Colonic mucosa (tissue), 4 donors: ENCODE data around the gene MARCHF10. TPM values are rescaled to one million over a fixed set of nuclear protein-coding genes. Genes with fewer than 3 reads are reported as not detected.

Experiments used
- DNase-seq: peaks from one replicate; pipeline ENCODE4 v3.0.0-alpha.2; 2020
- H3K27ac ChIP-seq: fragments of 200-600 bp; one replicate; pipeline ENCODE4 v1.8.0; 2021
- H3K27me3 ChIP-seq: fragments of 200-600 bp; one replicate; pipeline ENCODE4 v1.8.0; 2021
- H3K36me3 ChIP-seq: fragments of 200-600 bp; one replicate; pipeline ENCODE4 v1.8.0; 2021
- H3K4me1 ChIP-seq: fragments of 200-600 bp; one replicate; pipeline ENCODE4 v1.8.0; 2021; ENCODE audit warnings: mild to moderate bottlenecking
- H3K4me3 ChIP-seq: fragments of 200-600 bp; one replicate; pipeline ENCODE4 v1.8.0; 2021
- H3K9ac ChIP-seq, 2 donors: one replicate each; pipeline ENCODE4 v1.7.0; 2013; ENCODE audit warnings: control low read depth in 2 of 2, low read depth in 2 of 2, low read length in 2 of 2
- H3K9me3 ChIP-seq: fragments of 200-600 bp; one replicate; pipeline ENCODE4 v1.8.0; 2021
- CTCF ChIP-seq: fragments of 200-600 bp; IDR thresholded peaks from one replicate; pipeline ENCODE4 v1.8.0; 2022; ENCODE audit warnings: antibody characterized with exemption, mild to moderate bottlenecking
- intact Hi-C: fragments of 100-400 bp; cut with DNase I; formaldehyde crosslinking; loops from one replicate; pipeline ENCODE4 v1.14.1; 2022
- total RNA-seq, 2 donors: library from RNA; stranded (reverse); fragmentation: NEBNext Ultra II Directional in 1 of 2; extraction: Animal tissue kit (Norgen Biotek cat#: 25700) in 1 of 2; gene quantifications; one replicate each; pipeline ENCODE4 v1.2.1, GENCODE V29; 2021
- donor health status: healthy.
- donor health status: DM: no; HTN: no; CAD: no.
- donor health status: DM: no; HTN: no; CAD: no.

MARCHF10 gene
- total RNA-seq, 2 donors from 2014 or later = not detected

DNA sequence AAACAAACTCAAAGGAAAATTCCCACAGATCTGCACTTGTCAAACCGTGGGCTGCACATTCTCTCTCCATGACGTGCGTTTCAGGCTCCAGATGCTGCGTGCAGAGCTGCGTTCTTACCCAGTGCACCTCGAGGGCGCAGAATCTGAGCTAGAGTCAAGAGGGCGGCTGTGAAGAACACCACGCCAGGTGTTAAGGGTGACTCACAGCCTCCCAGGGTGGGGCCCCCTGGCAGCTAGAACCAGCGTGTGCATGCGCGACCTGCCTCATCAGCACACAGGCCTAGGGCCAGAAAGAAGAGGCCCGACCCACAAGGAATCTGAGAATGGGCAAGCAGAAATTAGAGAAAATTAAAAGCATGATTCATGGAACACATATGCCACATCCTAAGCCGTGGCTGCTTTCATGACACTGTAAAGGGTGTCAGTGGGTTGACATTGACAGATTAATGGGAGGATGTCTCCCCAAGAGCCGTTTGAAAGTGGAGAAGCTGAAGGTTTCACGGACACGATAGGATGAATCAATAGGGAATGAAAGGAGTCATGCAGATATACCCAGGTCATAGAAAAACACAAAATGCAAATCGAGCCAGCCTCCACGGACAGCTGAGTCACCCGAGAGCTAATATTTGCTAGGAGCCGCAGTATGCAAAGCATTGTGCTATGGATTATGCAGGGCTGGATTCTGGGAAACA, 29.0 kb downstream of the MARCHF10 start:
- intact Hi-C loops = no loop called here
- DNase-seq = no peak
- Histone ChIP-seq H3K9me3 (no peaks in the 10 kb centered on the region), H3K27ac (no peak overlapping the region), H3K36me3 (no peaks in the 10 kb centered on the region), H3K27me3 (no peaks in the 10 kb centered on the region), H3K4me3 (no peak overlapping the region), H3K4me1 (no peaks in the 10 kb centered on the region), H3K9ac (no peak overlapping the region)
- TF ChIP-seq CTCF = no peak

DNA sequence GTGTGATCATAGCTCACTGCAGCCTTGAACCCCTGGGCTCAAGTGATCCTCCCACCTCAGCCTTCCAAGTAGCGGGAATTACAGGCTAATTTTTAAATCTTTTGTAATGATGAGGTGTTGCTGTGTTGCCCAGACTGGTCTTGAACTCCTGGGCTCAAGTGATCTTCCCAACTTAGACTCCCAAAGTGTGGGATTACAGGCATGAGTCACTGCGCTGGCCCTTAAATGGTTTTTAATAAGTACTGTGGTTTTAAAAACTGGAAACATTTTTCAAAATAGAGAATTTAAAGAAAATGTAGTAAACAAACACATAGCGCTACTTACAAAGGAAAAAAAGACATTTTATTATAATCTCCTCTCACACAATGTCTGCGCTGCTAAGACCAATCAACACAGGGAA, 32.2 kb downstream of the MARCHF10 start:
- intact Hi-C loops = no loop called here
- Histone ChIP-seq H3K9me3 (no peaks in the 10 kb centered on the region), H3K4me1 (no peaks in the 10 kb centered on the region), H3K4me3 (no peak overlapping the region), H3K27me3 (no peaks in the 10 kb centered on the region), H3K9ac (no peak overlapping the region), H3K36me3 (no peaks in the 10 kb centered on the region), H3K27ac (no peak overlapping the region)
- TF ChIP-seq CTCF = no peak
- DNase-seq = no peak

- TF ChIP-seq CTCF = no peak
- Histone ChIP-seq H3K27me3 (no peaks in the 10 kb centered on the region), H3K27ac (no peak overlapping the region), H3K9me3 (no peaks in the 10 kb centered on the region), H3K4me3 (no peak overlapping the region), H3K36me3 (no peaks in the 10 kb centered on the region), H3K4me1 (no peaks in the 10 kb centered on the region), H3K9ac (no peak overlapping the region)
- no peak for DNase-seq
- intact Hi-C loops = no loop called here
These were observed 33.8 kb downstream of the MARCHF10 start for GRCh38 chr17:62774338-62774737.

GRCh38 chr17:62767997-62768396, 40.1 kb downstream of the MARCHF10 start:
- no peaks in the 10 kb centered on the region for H3K27me3 ChIP-seq
- no peak overlapping the region for H3K9ac ChIP-seq
- H3K9me3 ChIP-seq = no peaks in the 10 kb centered on the region
- no peak for DNase-seq
- no peaks in the 10 kb centered on the region for H3K36me3 ChIP-seq
- no peaks in the 10 kb centered on the region for H3K4me1 ChIP-seq
- no peak overlapping the region for H3K4me3 ChIP-seq
- H3K27ac ChIP-seq = no peak overlapping the region
- no peak for TF ChIP-seq CTCF
- intact Hi-C loops = no loop called here

GRCh38 chr17:62765351-62765750, 42.8 kb downstream of the MARCHF10 start:
- TF ChIP-seq CTCF = no peak
- H3K27ac ChIP-seq = no peak overlapping the region
- no peak for DNase-seq
- no peak overlapping the region for H3K4me3 ChIP-seq
- H3K4me1 ChIP-seq = no peaks in the 10 kb centered on the region
- intact Hi-C loops = no loop called here
- no peaks in the 10 kb centered on the region for H3K9me3 ChIP-seq
- H3K9ac ChIP-seq = no peak overlapping the region
- no peaks in the 10 kb centered on the region for H3K27me3 ChIP-seq
- no peaks in the 10 kb centered on the region for H3K36me3 ChIP-seq
